IPS-NIHi11 (cell line): ENCODE data around the gene RNF150.
"Not testable (repeated sequence)": the region's sequence is repeated elsewhere in the genome, so short reads cannot be mapped to it uniquely, and the experiment has no call there.

Experiments used
- DNase-seq: peaks from one replicate; pipeline ENCODE4 v3.0.0; 2012; ENCODE audit warnings: mixed read lengths, low spot score

Gene RNF150

DNA sequence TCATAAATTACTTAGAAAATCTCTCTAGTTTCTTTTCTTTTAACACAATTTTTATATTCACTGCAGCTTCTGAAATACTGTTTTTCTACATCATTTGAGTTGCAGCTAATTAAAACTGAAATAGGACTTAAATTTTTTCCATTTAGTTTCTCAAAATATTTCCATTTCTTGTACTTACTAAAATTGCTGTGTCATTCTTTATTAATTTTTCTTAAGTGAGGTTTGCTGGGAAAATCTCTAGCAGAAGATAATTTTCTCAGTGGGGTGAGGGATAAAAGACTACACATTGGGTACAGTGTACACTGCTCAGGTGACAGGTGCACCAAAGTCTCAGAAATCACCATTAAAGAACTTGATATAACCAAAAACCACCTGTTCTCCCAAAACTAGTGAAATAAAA, 57.7 kb downstream of the RNF150 start:
- no peak for DNase-seq

- no peak for DNase-seq
Observed at GRCh38 chr4:141074098-141074878, 59.0 kb downstream of the RNF150 start.

DNA sequence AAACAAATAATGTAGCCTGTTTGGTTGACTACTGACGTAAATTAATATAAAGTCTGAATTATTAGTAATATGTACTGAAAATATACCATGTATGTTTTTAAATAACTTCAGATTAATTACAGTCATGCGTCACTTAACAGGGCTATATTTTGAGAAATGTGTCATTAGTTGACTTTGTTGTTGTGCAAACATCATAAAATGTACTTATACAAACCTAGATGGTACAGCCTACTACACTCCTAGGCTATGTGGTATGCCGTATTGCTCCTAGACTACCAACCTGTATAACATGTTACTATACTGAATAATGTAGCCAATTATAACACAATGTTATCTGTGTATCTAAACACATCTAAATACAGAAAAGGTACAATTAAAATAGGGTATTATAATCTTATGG, 66.6 kb downstream of the RNF150 start:
- DNase-seq: no peak

GRCh38 chr4:141065872-141066271, 67.4 kb downstream of the RNF150 start:
- no peak for DNase-seq

DNA sequence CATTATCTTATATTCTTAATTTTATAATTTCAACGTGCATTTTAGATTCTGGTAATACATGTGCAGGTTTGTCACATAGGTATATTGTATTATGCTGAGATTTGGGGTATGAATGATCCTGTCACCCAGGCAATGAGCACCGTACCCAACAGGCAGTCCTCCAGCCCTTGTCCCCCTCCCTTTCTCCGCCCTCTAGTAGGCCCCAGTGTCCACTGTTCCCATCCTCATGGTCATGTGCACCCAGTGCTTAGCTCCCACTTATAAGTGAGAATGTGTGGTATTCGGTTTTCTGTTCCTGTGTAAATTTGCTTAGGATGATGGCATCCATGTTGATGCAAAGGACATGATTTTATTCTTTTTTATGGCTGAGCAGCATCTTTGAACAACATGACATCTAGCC, 70.6 kb downstream of the RNF150 start:
- no peak for DNase-seq

- DNase-seq: no peak
Observed at GRCh38 chr4:141058591-141059512, 74.4 kb downstream of the RNF150 start.

DNA sequence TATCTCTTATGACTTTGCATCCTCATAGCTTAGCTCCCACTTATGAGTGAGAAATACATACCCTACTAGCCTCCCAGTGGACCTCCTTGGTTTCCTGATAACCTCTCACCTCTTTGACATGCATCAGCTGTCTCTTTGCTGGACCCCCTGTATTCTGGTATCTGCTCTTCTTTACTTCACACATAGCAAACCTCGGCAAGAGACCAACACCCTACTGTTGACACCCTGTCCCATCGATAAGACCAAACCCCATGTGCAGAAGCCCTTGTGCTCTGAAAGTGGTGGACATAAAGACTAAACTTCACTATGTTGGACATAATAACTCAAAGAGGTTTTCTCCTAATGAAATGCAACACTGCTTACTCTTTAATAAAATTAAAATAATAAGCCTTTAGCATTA, 75.7 kb downstream of the RNF150 start:
- DNase-seq: no peak

DNA sequence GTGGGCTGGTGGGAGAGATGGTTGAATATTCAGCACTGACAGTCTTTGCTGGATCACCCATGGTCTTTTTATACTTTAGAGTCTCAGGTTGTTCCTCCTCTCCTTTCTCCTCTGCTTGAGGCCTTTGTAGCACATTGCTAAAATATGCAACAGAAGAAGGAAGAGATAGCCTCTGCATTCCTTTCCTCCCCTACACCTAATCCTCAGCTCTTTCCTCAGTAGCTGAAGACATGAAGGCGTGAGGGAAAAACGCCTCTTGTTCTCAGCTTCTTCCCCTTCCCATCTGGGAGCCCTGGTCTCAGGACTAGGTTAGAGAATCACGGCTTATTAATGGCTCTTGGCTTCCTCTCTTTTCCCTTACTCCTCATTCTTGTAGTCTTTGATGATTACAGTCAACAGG, 76.8 kb downstream of the RNF150 start:
- DNase-seq: no peak

DNA sequence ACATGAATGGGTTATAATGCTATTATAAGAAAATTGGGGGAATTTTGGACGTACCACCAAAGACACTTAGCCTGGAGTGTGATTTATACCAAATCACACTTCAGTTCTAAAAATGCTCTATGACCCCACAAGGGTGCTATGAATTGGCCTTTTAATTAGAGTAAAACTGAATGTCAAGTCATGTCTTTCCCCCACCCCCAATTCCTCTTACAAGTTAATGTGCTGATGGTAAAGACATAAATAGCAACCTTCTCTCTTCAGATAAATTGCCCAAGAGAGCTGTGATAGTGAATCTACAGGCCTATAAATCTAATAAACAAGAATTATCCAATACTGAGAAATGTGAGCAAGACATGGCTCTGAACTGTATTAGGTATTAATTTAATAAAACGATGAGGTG, 78.8 kb downstream of the RNF150 start:
- DNase-seq: no peak

DNA sequence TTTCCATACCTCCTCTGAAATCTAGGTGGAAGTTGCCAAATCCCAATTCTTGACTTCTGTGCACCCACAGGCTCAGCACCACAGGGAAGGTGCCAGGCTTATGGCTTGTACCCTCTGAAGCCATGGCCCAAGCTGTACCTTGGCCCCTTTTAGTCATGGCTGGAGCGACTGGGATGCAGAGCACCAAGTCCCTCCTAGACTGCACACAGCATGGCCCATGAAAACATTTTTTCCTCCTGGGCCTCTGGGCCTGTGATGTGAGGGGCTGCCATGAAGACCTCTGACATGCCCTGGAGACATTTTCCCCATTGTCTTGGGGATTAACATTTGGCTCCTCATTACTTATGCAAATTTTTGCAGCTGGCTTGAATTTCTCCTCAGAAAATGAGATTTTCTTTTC, 82.3 kb downstream of the RNF150 start:
- DNase-seq: not testable (repeated sequence)

DNA sequence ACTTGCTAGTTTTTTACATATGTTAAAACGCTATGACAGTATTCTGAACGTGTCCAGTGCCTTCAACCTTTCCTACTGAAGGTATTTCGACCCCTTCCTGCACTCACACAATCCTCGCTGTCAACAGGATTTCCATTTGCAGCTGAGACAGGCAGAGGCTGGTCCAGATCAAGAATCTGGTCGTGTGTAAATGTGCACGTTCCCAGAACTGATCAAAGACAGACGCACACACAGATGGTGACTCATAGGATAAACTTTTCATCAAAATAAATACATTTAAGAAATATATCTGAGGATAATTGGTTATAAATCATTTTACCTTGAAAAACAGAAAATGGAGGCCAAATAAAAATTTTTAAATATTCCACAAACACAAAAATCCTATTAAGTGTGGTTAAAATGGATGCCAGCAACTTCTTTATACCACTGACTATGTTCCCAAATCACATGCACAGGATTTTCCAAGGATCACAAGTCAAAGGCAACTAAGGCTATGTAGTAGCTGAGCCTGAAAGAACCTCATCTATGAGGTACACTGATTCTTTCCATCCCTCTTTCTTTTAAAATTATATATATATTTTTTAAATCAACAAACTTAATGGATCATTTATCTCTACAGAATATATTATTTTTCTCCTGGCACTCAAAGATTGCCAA, 85.9 kb downstream of the RNF150 start:
- DNase-seq: no peak

DNA sequence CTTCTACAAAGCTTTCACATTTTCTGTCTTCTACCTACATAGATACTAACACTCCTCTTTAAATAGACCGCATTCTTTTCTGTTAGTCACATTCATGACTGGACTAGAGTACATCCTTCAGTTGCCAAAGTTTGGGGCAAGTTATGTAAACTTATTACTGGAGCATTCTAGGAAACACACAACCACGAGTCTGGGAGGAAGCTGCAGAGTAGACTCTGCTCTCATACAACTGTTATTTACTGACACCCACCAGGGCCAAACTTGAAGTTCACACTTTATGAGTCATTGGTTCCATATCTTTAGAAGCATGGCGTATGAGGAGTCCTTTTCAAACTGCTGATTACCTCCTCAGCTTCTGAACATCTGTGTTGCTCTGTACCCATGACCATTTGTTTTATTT, 87.0 kb downstream of the RNF150 start:
- DNase-seq: no peak

DNA sequence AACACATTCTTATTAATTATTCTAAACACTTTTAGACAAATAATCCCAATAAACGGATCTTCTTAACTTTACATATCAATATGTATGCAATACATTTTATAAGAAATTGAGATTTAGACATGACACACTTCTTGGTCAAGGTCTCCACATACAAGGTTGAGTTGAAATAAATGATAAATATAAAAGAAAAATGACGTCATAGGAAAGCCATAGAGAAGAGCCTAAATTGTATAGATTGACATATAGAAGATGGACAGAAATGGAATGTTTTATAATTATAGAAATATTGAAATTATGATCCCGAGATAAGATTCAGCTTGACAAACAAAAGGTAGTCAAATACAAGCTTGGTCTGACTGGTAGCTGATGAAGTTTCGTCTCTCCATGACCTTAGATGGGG, 87.4 kb downstream of the RNF150 start:
- no peak for DNase-seq

GRCh38 chr4:141041021-141041476, 92.2 kb downstream of the RNF150 start:
- no peak for DNase-seq

- DNase-seq: no peak
Observed at GRCh38 chr4:141039156-141039555, 94.1 kb downstream of the RNF150 start.

- no peak for DNase-seq
Observed at GRCh38 chr4:141038428-141038827, 94.8 kb downstream of the RNF150 start.

GRCh38 chr4:141037446-141037845, 95.8 kb downstream of the RNF150 start:
- no peak for DNase-seq

- DNase-seq: no peak
Observed at GRCh38 chr4:141036786-141037185, 96.5 kb downstream of the RNF150 start.

GRCh38 chr4:141035920-141036319, 97.3 kb downstream of the RNF150 start:
- DNase-seq: no peak

DNA sequence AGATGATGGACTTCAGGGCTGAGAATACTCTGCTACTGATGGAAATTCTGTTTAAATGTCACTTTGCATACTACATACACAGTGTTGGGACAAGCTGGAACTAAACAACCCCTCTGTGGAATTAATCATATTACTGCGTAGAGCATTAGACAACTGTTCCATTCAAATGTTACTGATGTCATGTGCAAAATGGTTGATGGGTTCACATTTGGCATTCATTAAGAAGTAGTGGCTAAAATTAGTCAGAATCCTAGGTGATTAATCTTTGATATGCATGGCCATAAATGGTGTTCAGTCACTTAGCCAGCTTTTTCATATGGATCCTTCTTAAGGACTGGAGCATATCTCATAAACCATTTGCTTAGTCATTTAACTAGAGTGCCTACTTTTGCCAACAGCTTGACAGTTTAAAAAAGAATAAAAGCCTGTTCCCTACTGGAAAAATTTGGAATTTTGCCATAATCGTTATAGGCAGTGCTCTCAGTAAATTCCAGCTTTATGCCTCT, 105.2 kb downstream of the RNF150 start:
- DNase-seq: no peak

DNA sequence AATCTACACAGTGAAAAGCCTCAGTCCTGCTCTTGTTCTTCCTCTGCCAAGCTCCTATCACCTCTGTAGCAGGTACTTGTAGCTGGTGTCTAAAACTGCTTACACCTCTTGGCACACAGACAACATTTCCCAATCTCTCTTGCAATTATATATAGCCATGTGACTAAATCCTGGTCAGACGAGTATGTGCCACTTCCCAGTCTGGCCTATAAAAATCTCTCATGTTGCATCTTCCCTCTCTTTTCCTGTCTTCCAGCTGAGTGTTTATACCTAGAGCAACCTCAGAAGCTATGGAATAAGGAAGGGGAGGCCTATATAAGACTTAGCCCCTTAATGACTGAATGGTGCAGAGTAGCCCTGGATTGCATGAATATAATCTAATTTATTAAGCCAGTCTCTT, 105.8 kb downstream of the RNF150 start:
- peak; percentile 13 for DNase-seq

DNA sequence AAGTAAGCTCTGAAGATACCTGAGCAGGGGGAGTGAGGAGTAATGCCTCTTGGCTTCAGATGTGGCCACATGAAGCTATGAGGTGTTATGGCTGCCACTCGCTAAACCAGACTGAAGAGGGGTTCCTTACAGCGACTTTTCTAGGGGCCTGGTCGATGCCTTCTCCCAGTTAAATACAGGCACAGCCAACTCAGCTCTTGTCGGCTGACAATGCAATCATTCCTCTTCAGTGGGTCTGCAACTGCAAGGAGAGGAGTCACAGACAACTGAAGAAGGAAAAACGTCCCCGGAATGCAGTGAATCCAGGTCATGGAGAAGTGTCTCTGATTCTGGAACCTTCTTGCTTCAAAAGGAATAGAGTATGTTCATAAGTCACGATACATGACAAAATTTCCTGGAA, 106.4 kb downstream of the RNF150 start:
- DNase-seq: no peak
